HUES48 (cell line): ENCODE data around the gene EMC9.

Source experiments
- H3K27ac ChIP-seq: one replicate; pipeline ENCODE4 v1.7.0; 2013; ENCODE audit warnings: low read depth, low read length, inconsistent platforms
- H3K27me3 ChIP-seq: 2 replicates; pipeline ENCODE4 v1.6.1; 2013; ENCODE audit warnings: mild to moderate bottlenecking, low read length; ENCODE audit not compliant: control insufficient read depth, insufficient read depth
- H3K36me3 ChIP-seq: 2 replicates; pipeline ENCODE4 v1.6.1; 2013; ENCODE audit warnings: low read length; ENCODE audit not compliant: control insufficient read depth, insufficient read depth
- H3K4me1 ChIP-seq: 2 replicates; pipeline ENCODE4 v1.6.1; 2013; ENCODE audit warnings: mild to moderate bottlenecking, low read length; ENCODE audit not compliant: control insufficient read depth, insufficient read depth
- H3K4me3 ChIP-seq: 2 replicates; pipeline ENCODE4 v1.5.1; 2013; ENCODE audit warnings: mild to moderate bottlenecking, low read depth, low read length
- H3K9ac ChIP-seq: 2 replicates; pipeline ENCODE4 v1.6.1; 2013; ENCODE audit warnings: mild to moderate bottlenecking, low read depth, low read length, moderate library complexity
- H3K9me3 ChIP-seq: 2 replicates; pipeline ENCODE4 v1.6.1; 2013; ENCODE audit warnings: low read length; ENCODE audit not compliant: control insufficient read depth, insufficient read depth

EMC9 gene

GRCh38 chr14:24172871-24173281 is 31.5 kb upstream of the EMC9 start:
- Histone ChIP-seq H3K36me3 (peaks cover 28% of the 10 kb centered on the region), H3K27me3 (no peaks in the 10 kb centered on the region), H3K9ac (no peak overlapping the region), H3K27ac (no peak overlapping the region), H3K4me1 (0 out of 2 replicates have a peak, but pooled peaks cover 6% of the 10 kb centered on the region), H3K4me3 (peak overlapping the region; percentile 78), H3K9me3 (no peaks in the 10 kb centered on the region)

- Histone ChIP-seq H3K27ac (peak overlapping the region; percentile 50), H3K4me3 (peak overlapping the region; percentile 78), H3K27me3 (no peaks in the 10 kb centered on the region)
These were observed 31.0 kb upstream of the EMC9 start for GRCh38 chr14:24172261-24172860.

GRCh38 chr14:24171422-24172260 is 30.2 kb upstream of the EMC9 start, which contains the start of gene REC8:
Gene REC8 (plus strand): TSS chr14:24172080. CDS start chr14:24172553, 473 bp downstream.
- H3K4me3 ChIP-seq, result peak within 1 kb of the TSS; percentile 78
- H3K4me1 ChIP-seq, result 0 out of 2 replicates have a peak, but pooled peaks cover 6% of the 10 kb centered on the region
- H3K27ac ChIP-seq, result peak within 1 kb of the TSS; percentile 50
- 0 out of 2 replicates have a peak within 1 kb of the TSS, but pooled peaks have one; percentile 15 for H3K9ac ChIP-seq
- no peaks in the 10 kb centered on the region for H3K27me3 ChIP-seq
- no peaks in the 10 kb centered on the region for H3K9me3 ChIP-seq
- peaks cover 15% of the 10 kb centered on the region for H3K36me3 ChIP-seq

More at GRCh38 chr14:24172261-24172860, 31.0 kb upstream of the EMC9 start:
- H3K9ac ChIP-seq, result 0 out of 2 replicates have a peak overlapping the region, but pooled peaks have one; percentile 15
- H3K9me3 ChIP-seq, result no peaks in the 10 kb centered on the region
- H3K36me3 ChIP-seq, result peaks cover 22% of the 10 kb centered on the region
- 0 out of 2 replicates have a peak, but pooled peaks cover 6% of the 10 kb centered on the region for H3K4me1 ChIP-seq

GRCh38 chr14:24167469-24168114 is 26.2 kb upstream of the EMC9 start:
- no peaks in the 10 kb centered on the region for H3K27me3 ChIP-seq

GRCh38 chr14:24165785-24166184 is 24.4 kb upstream of the EMC9 start:
- H3K4me3 ChIP-seq, result no peak overlapping the region
- no peaks in the 10 kb centered on the region for H3K9me3 ChIP-seq
- no peak overlapping the region for H3K9ac ChIP-seq
- no peaks in the 10 kb centered on the region for H3K27me3 ChIP-seq
- H3K36me3 ChIP-seq, result peaks cover 27% of the 10 kb centered on the region
- no peak overlapping the region for H3K27ac ChIP-seq
- peaks cover 9% of the 10 kb centered on the region; the same call in 1 of the 2 replicates for H3K4me1 ChIP-seq

More at GRCh38 chr14:24167469-24168114, 26.2 kb upstream of the EMC9 start:
- peaks cover 26% of the 10 kb centered on the region for H3K36me3 ChIP-seq
- no peak overlapping the region for H3K27ac ChIP-seq
- H3K9ac ChIP-seq, result no peak overlapping the region
- 0 out of 2 replicates have a peak, but pooled peaks cover 6% of the 10 kb centered on the region for H3K4me1 ChIP-seq
- no peaks in the 10 kb centered on the region for H3K9me3 ChIP-seq
- no peak overlapping the region for H3K4me3 ChIP-seq

GRCh38 chr14:24164518-24164991 is 23.2 kb upstream of the EMC9 start:
- Histone ChIP-seq H3K4me3 (no peak overlapping the region), H3K27ac (no peak overlapping the region), H3K9me3 (no peaks in the 10 kb centered on the region), H3K27me3 (no peaks in the 10 kb centered on the region), H3K36me3 (peaks cover 39% of the 10 kb centered on the region), H3K4me1 (peaks cover 11% of the 10 kb centered on the region; the same call in 1 of the 2 replicates), H3K9ac (no peak overlapping the region)

- Histone ChIP-seq H3K27ac (no peak overlapping the region), H3K9ac (no peak overlapping the region), H3K9me3 (no peaks in the 10 kb centered on the region), H3K4me3 (no peak overlapping the region), H3K27me3 (no peaks in the 10 kb centered on the region), H3K4me1 (peaks cover 11% of the 10 kb centered on the region; the same call in 1 of the 2 replicates), H3K36me3 (peaks cover 56% of the 10 kb centered on the region)
These were observed 20.7 kb upstream of the EMC9 start for GRCh38 chr14:24162093-24162492.

GRCh38 chr14:24160850-24161804 is 19.7 kb upstream of the EMC9 start, which contains the start of gene IRF9:
Gene IRF9 (plus strand): TSS chr14:24161265. CDS start chr14:24162145, 880 bp downstream.
- peak within 1 kb of the TSS; percentile 57 for H3K4me3 ChIP-seq
- peak within 1 kb of the TSS; percentile 30 for H3K27ac ChIP-seq
- H3K9ac ChIP-seq, result no peak within 1 kb of the TSS
- no peaks in the 10 kb centered on the region for H3K27me3 ChIP-seq
- peaks cover 11% of the 10 kb centered on the region; the same call in 1 of the 2 replicates for H3K4me1 ChIP-seq
- H3K36me3 ChIP-seq, result peaks cover 63% of the 10 kb centered on the region
- no peaks in the 10 kb centered on the region for H3K9me3 ChIP-seq

- H3K27me3 ChIP-seq, result no peaks in the 10 kb centered on the region
- H3K27ac ChIP-seq, result no peak overlapping the region
- no peak overlapping the region for H3K4me3 ChIP-seq
- peaks cover 11% of the 10 kb centered on the region; the same call in 1 of the 2 replicates for H3K4me1 ChIP-seq
- H3K9ac ChIP-seq, result no peak overlapping the region
- H3K36me3 ChIP-seq, result peaks cover 63% of the 10 kb centered on the region
- H3K9me3 ChIP-seq, result no peaks in the 10 kb centered on the region
These were observed 19.1 kb upstream of the EMC9 start for GRCh38 chr14:24160499-24160849.
